Omental fat pad (tissue), 4 donors: ENCODE data around the gene MIDN. TPM values are rescaled to one million over a fixed set of nuclear protein-coding genes. Genes with fewer than 3 reads are reported as not detected.
A peak's percentile ranks its signal among the peaks of the same experiment; 100 is the strongest.
"Not testable (repeated sequence)": the region's sequence is repeated elsewhere in the genome, so short reads cannot be mapped to it uniquely, and the experiment has no call there.

Source experiments
- ATAC-seq: fragments of 150-250 bp; one replicate; pipeline ENCODE4 v1.9.1; 2016; ENCODE audit warnings: mild to moderate bottlenecking, moderate library complexity; ENCODE audit not compliant: low FRiP score
- DNase-seq: peaks from one replicate; pipeline ENCODE4 v3.0.0-alpha.2; 2019; ENCODE audit warnings: low spot score
- CTCF ChIP-seq, 3 donors: fragments of 450-650 bp; IDR thresholded peaks; one replicate each; pipeline ENCODE4 v1.5.1; 2016 to 2017; ENCODE audit warnings: antibody characterized with exemption in 3 of 3, mild to moderate bottlenecking in 3 of 3, moderate library complexity in 2 of 3
- total RNA-seq, 4 donors: library from RNA; depleted of rRNA; stranded (reverse); fragments of >200 nt; gene quantifications; one replicate each; pipeline ENCODE4 v1.1.0, GENCODE V29; 2016

MIDN gene
- total RNA-seq, result 10 to 100 TPM; 24.5 to 68.6 (median 44.1) TPM

- no peak for DNase-seq
- ATAC-seq, result peak; percentile 35
- TF ChIP-seq CTCF (IDR thresholded peaks at IDR 0.05), result no peak
Observed at GRCh38 chr19:1248139-1248785, at the start of gene MIDN. Gene MIDN, plus strand, starts transcription at chr19:1248583. Its CDS starts 1,714 bp downstream, at chr19:1250297.

GRCh38 chr19:1199531-1199930 lies 48.9 kb upstream of the MIDN start:
- DNase-seq (no peak), ATAC-seq (no peak)
- TF ChIP-seq CTCF (IDR thresholded peaks at IDR 0.05), result no peak

GRCh38 chr19:1200614-1201013 lies 47.8 kb upstream of the MIDN start:
- DNase-seq, ATAC-seq: not testable (repeated sequence)

GRCh38 chr19:1205114-1206099 lies 43.0 kb upstream of the MIDN start, which contains the start of gene STK11:
Gene STK11, plus strand, starts transcription at chr19:1205778. Its CDS starts 1,136 bp downstream, at chr19:1206914.
- TF ChIP-seq CTCF (IDR thresholded peaks at IDR 0.05), result no peak
- ATAC-seq, result peak; percentile 95
- peak; percentile 98 for DNase-seq

GRCh38 chr19:1206150-1206863 lies 42.1 kb upstream of the MIDN start:
- ATAC-seq (no peak), DNase-seq (no peak)
- TF ChIP-seq CTCF (IDR thresholded peaks at IDR 0.05), result no peak

- DNase-seq (no peak), ATAC-seq (no peak)
- TF ChIP-seq CTCF (IDR thresholded peaks at IDR 0.05), result no peak
Observed at GRCh38 chr19:1206864-1207450, 41.4 kb upstream of the MIDN start.

GRCh38 chr19:1208830-1209229 lies 39.6 kb upstream of the MIDN start:
- not testable (repeated sequence) for ATAC-seq

More at GRCh38 chr19:1208830-1209229, 39.6 kb upstream of the MIDN start:
- DNase-seq, result not testable (repeated sequence)
